ENCODE data around the gene CHRNA5.
"Not testable (repeated sequence)": the region's sequence is repeated elsewhere in the genome, so short reads cannot be mapped to it uniquely, and the experiment has no call there.

CHRNA5 gene

GRCh38 chr15:78565097-78565950 lies at the start of gene CHRNA5:
CHRNA5 (plus strand) TSS chr15:78565520; CDS start chr15:78565720, 200 bp downstream.
- in situ Hi-C loops (cut with MboI; ENCODE audit: low sequenced_read_pairs): no loop called here

- in situ Hi-C loops (cut with MboI; ENCODE audit: low sequenced_read_pairs): not testable (repeated sequence)
Measured at GRCh38 chr15:78520035-78520434, 45.3 kb upstream of the CHRNA5 start.

- in situ Hi-C loops (cut with MboI; ENCODE audit: low sequenced_read_pairs): no loop called here
Measured at GRCh38 chr15:78524230-78524629, 41.1 kb upstream of the CHRNA5 start.

- in situ Hi-C loops (cut with MboI; ENCODE audit: low sequenced_read_pairs): no loop called here
Measured at GRCh38 chr15:78527325-78527724, 38.0 kb upstream of the CHRNA5 start.

- in situ Hi-C loops (cut with MboI; ENCODE audit: low sequenced_read_pairs): no loop called here
Measured at GRCh38 chr15:78533331-78533730, 32.0 kb upstream of the CHRNA5 start.

- in situ Hi-C loops (cut with MboI; ENCODE audit: low sequenced_read_pairs): no loop called here
Measured at GRCh38 chr15:78536134-78536533, 29.2 kb upstream of the CHRNA5 start.

GRCh38 chr15:78537266-78537905 lies 27.9 kb upstream of the CHRNA5 start:
- in situ Hi-C loops (cut with MboI; ENCODE audit: low sequenced_read_pairs): no loop called here

- in situ Hi-C loops (cut with MboI; ENCODE audit: low sequenced_read_pairs): no loop called here
Measured at GRCh38 chr15:78538358-78538757, 27.0 kb upstream of the CHRNA5 start.

- in situ Hi-C loops (cut with MboI; ENCODE audit: low sequenced_read_pairs): not testable (repeated sequence)
Measured at GRCh38 chr15:78539464-78540140, 25.7 kb upstream of the CHRNA5 start.

- in situ Hi-C loops (cut with MboI; ENCODE audit: low sequenced_read_pairs): no loop called here
Measured at GRCh38 chr15:78540141-78540870, 25.0 kb upstream of the CHRNA5 start, which contains the start of gene PSMA4. PSMA4 (plus strand) TSS chr15:78540444; CDS start chr15:78541928, 1,484 bp downstream.

GRCh38 chr15:78540871-78541743 lies 24.2 kb upstream of the CHRNA5 start:
- in situ Hi-C loops (cut with MboI; ENCODE audit: low sequenced_read_pairs): no loop called here

- in situ Hi-C loops (cut with MboI; ENCODE audit: low sequenced_read_pairs): no loop called here
Measured at GRCh38 chr15:78541744-78542034, 23.6 kb upstream of the CHRNA5 start.

GRCh38 chr15:78542647-78543046 lies 22.7 kb upstream of the CHRNA5 start:
- in situ Hi-C loops (cut with MboI; ENCODE audit: low sequenced_read_pairs): no loop called here

GRCh38 chr15:78550194-78550593 lies 15.1 kb upstream of the CHRNA5 start:
- in situ Hi-C loops (cut with MboI; ENCODE audit: low sequenced_read_pairs): no loop called here

- in situ Hi-C loops (cut with MboI; ENCODE audit: low sequenced_read_pairs): no loop called here
Measured at GRCh38 chr15:78550815-78551214, 14.5 kb upstream of the CHRNA5 start.

- in situ Hi-C loops (cut with MboI; ENCODE audit: low sequenced_read_pairs): no loop called here
Measured at GRCh38 chr15:78551902-78552301, 13.4 kb upstream of the CHRNA5 start.

- in situ Hi-C loops (cut with MboI; ENCODE audit: low sequenced_read_pairs): no loop called here
Measured at GRCh38 chr15:78552597-78552996, 12.7 kb upstream of the CHRNA5 start.

- in situ Hi-C loops (cut with MboI; ENCODE audit: low sequenced_read_pairs): not testable (repeated sequence)
Measured at GRCh38 chr15:78560201-78560600, 5.1 kb upstream of the CHRNA5 start.

- in situ Hi-C loops (cut with MboI; ENCODE audit: low sequenced_read_pairs): no loop called here
Measured at GRCh38 chr15:78561490-78561889, 3.8 kb upstream of the CHRNA5 start.

- in situ Hi-C loops (cut with MboI; ENCODE audit: low sequenced_read_pairs): no loop called here
Measured at GRCh38 chr15:78563092-78563491, 2.2 kb upstream of the CHRNA5 start.
